ENCODE results near the gene STARD9. TPM values are rescaled to one million over a fixed set of nuclear protein-coding genes. Genes with fewer than 3 reads are reported as not detected.

The STARD9 gene
- total and polyA plus RNA-seq, 10 of the 15 experiments (the other 5 are each of a cell fraction or from before 2014, with no cell fraction given): 0.58 to 11.5 (median 6.1) TPM

- intact Hi-C loops (cut with micrococcal nuclease; ENCODE audit: unreplicated experiment) (no loop called here), in situ Hi-C loops (cut with MboI) (no loop called here)
- Histone ChIP-seq H3K27ac (ENCODE audit: control insufficient read depth, insufficient read depth) (no peak overlapping the region), H3K4me2 (ENCODE audit: control insufficient read depth, insufficient read depth) (no peak overlapping the region), H3K36me3 (ENCODE audit: control insufficient read depth in 2 of 2, insufficient read depth in 2 of 2, low read length in 1 of 2) (no peaks in the 10 kb centered on the region; a peak in 1 of 4 replicates), H3K9me3 (replicated peaks; ENCODE audit: control insufficient read depth, insufficient read depth, low read length) (no peaks in the 10 kb centered on the region), H4K20me1 (ENCODE audit: control insufficient read depth, insufficient read depth) (no peaks in the 10 kb centered on the region), H3K4me3 (no peak overlapping the region), H3K79me2 (ENCODE audit: control insufficient read depth, insufficient read depth, low read length) (no peaks in the 10 kb centered on the region), H3K9ac (ENCODE audit: control insufficient read depth, insufficient read depth, low read length) (no peak overlapping the region), H2AFZ (ENCODE audit: control insufficient read depth, low read depth, low read length) (no peak overlapping the region), H3K27me3 (replicated peaks in 1 of 2; ENCODE audit: control insufficient read depth in 2 of 2, insufficient read depth in 2 of 2, low read length in 1 of 2) (no peaks in the 10 kb centered on the region), H3K4me1 (ENCODE audit: control insufficient read depth, insufficient read depth, low read length) (no peaks in the 10 kb centered on the region)
- RAD21 ChIA-PET (ENCODE audit: unreplicated experiment): no interaction called here
- DNase-seq (ENCODE audit: low read depth, low spot score): no peak
- no TSS peak for BruUV-seq (replicated peaks)
- SMC1A ChIA-PET (ENCODE audit: uncharacterized antibody, unreplicated experiment): interaction anchor here (1.4 kb wide), 1 partner anchor 215 kb away, joined by 3 read pairs; no protein-coding TSS in a partner anchor
- WGBS (ENCODE audit: insufficient coverage, insufficient replicate concordance, low lambda C conversion rate, missing lambda C conversion rate): 75% methylated on average over 3 of the region's 3 CpGs
- POLR2A ChIA-PET: no interaction called here
- TF ChIP-seq NFIC (IDR thresholded peaks at IDR 0.05; ENCODE audit: low read depth, low read length) (no peak), SMAD1 (IDR thresholded peaks at IDR 0.05; ENCODE audit: low read depth, partially characterized antibody) (no peak), MEF2B (IDR thresholded peaks at IDR 0.05; ENCODE audit: partially characterized antibody, poor library complexity, severe bottlenecking) (no peak)
- CTCF ChIA-PET: interaction anchor here (1.1 to 1.2 kb wide), 2 partner anchors 15 to 215 kb away, joined by 3 to 4 read pairs; no protein-coding TSS in a partner anchor
- no peak for FAIRE-seq
- ATAC-seq: no peak
These were observed 136.3 kb downstream of the STARD9 start for GRCh38 chr15:42711746-42712145.

DNA sequence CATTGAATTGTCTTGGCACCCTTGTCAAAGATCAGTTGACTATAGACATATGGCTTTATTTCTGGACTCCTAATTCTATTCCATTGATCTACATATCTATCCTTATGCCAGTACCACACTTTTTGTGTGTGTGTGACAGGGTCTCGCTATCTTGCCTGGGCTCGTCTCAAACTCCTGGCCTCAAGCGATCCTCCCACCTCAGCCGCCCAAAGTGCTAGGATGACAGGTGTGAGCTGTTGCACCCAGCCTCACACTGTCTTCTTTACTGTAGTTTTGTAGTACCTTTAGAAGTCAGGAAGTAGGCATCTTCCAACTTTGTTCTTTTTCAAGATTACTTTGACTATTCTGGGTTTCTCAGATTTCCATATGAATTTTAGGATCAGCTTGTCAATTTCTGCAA, 137.2 kb downstream of the STARD9 start:
- RAD21 ChIA-PET (ENCODE audit: unreplicated experiment): interaction anchor here (0.6 kb wide), 1 partner anchor 513 kb away, joined by 3 read pairs; no protein-coding TSS in a partner anchor
- in situ Hi-C loops (cut with MboI) (no loop called here), intact Hi-C loops (cut with micrococcal nuclease; ENCODE audit: unreplicated experiment) (no loop called here)
- FAIRE-seq (no peak), DNase-seq (ENCODE audit: low read depth, low spot score) (no peak), ATAC-seq (no peak)
- Histone ChIP-seq H3K4me2 (ENCODE audit: control insufficient read depth, insufficient read depth) (no peak overlapping the region), H3K4me1 (ENCODE audit: control insufficient read depth, insufficient read depth, low read length) (no peaks in the 10 kb centered on the region), H4K20me1 (ENCODE audit: control insufficient read depth, insufficient read depth) (no peaks in the 10 kb centered on the region), H3K9ac (ENCODE audit: control insufficient read depth, insufficient read depth, low read length) (no peak overlapping the region), H2AFZ (ENCODE audit: control insufficient read depth, low read depth, low read length) (no peak overlapping the region), H3K4me3 (no peak overlapping the region), H3K9me3 (replicated peaks; ENCODE audit: control insufficient read depth, insufficient read depth, low read length) (no peaks in the 10 kb centered on the region), H3K27me3 (replicated peaks in 1 of 2; ENCODE audit: control insufficient read depth in 2 of 2, insufficient read depth in 2 of 2, low read length in 1 of 2) (no peaks in the 10 kb centered on the region), H3K27ac (ENCODE audit: control insufficient read depth, insufficient read depth) (no peak overlapping the region), H3K79me2 (ENCODE audit: control insufficient read depth, insufficient read depth, low read length) (no peaks in the 10 kb centered on the region), H3K36me3 (ENCODE audit: control insufficient read depth in 2 of 2, insufficient read depth in 2 of 2, low read length in 1 of 2) (no peaks in the 10 kb centered on the region; a peak in 2 of 4 replicates)
- TF ChIP-seq ELK1 (IDR thresholded peaks at IDR 0.05; ENCODE audit: low read depth, low read length): no peak
- TF ChIP-seq, protein P1, sequence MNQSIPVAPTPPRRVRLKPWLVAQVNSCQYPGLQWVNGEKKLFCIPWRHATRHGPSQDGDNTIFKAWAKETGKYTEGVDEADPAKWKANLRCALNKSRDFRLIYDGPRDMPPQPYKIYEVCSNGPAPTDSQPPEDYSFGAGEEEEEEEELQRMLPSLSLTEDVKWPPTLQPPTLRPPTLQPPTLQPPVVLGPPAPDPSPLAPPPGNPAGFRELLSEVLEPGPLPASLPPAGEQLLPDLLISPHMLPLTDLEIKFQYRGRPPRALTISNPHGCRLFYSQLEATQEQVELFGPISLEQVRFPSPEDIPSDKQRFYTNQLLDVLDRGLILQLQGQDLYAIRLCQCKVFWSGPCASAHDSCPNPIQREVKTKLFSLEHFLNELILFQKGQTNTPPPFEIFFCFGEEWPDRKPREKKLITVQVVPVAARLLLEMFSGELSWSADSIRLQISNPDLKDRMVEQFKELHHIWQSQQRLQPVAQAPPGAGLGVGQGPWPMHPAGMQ (IDR thresholded peaks at IDR 0.05; ENCODE audit: borderline replicate concordance): no peak
- no peak for TF ChIP-seq HDAC6 (IDR thresholded peaks at IDR 0.05; ENCODE audit: unreplicated experiment)
- CTCF ChIA-PET: interaction anchor here (1.1 to 1.9 kb wide), 2 partner anchors 16 to 214 kb away, joined by 4 to 9 read pairs; no protein-coding TSS in a partner anchor
- BruUV-seq (replicated peaks): no TSS peak
- POLR2A ChIA-PET: no interaction called here
- 100% methylated on average over 4 of the region's 4 CpGs for WGBS (ENCODE audit: insufficient coverage, insufficient replicate concordance, low lambda C conversion rate, missing lambda C conversion rate)
- SMC1A ChIA-PET (ENCODE audit: uncharacterized antibody, unreplicated experiment): interaction anchor here (1.4 kb wide), 1 partner anchor 214 kb away, joined by 3 read pairs; no protein-coding TSS in a partner anchor

All from GM12878 (cell line).